Omental fat pad (tissue), 4 donors: Measurements from ENCODE around the gene INTS3. TPM values are rescaled to one million over a fixed set of nuclear protein-coding genes. Genes with fewer than 3 reads are reported as not detected.

Experiments
- ATAC-seq: fragments of 150-250 bp; one replicate; pipeline ENCODE4 v1.9.1; 2016; ENCODE audit warnings: mild to moderate bottlenecking, moderate library complexity; ENCODE audit not compliant: low FRiP score
- DNase-seq: peaks from one replicate; pipeline ENCODE4 v3.0.0-alpha.2; 2019; ENCODE audit warnings: low spot score
- CTCF ChIP-seq, 3 donors: fragments of 450-650 bp; IDR thresholded peaks; one replicate each; pipeline ENCODE4 v1.5.1; 2016 to 2017; ENCODE audit warnings: antibody characterized with exemption in 3 of 3, mild to moderate bottlenecking in 3 of 3, moderate library complexity in 2 of 3
- total RNA-seq, 4 donors: library from RNA; depleted of rRNA; stranded (reverse); fragments of >200 nt; gene quantifications; one replicate each; pipeline ENCODE4 v1.1.0, GENCODE V29; 2016

Gene INTS3
- total RNA-seq, result 10 to 100 TPM; 28.6 to 65.3 (median 34.8) TPM

- ATAC-seq (peak; percentile 100), DNase-seq (peak; percentile 94)
- no peak for TF ChIP-seq CTCF (IDR thresholded peaks at IDR 0.05)
Observed at GRCh38 chr1:153727463-153728304, at the start of gene INTS3. INTS3 (plus strand) TSS chr1:153728050; CDS start chr1:153728635, 585 bp downstream.

GRCh38 chr1:153678519-153679336 is 49.1 kb upstream of the INTS3 start, which contains the start of gene NPR1:
NPR1 (plus strand) TSS chr1:153678688; CDS start chr1:153679109, 421 bp downstream.
- no peak for DNase-seq
- no peak for TF ChIP-seq CTCF (IDR thresholded peaks at IDR 0.05)

GRCh38 chr1:153679337-153680119 is 48.3 kb upstream of the INTS3 start:
- no peak for TF ChIP-seq CTCF (IDR thresholded peaks at IDR 0.05)
- ATAC-seq (peak; percentile 49), DNase-seq (no peak)

More at GRCh38 chr1:153678519-153679336, 49.1 kb upstream of the INTS3 start, which contains the start of gene NPR1:
- peak; percentile 55 for ATAC-seq

- TF ChIP-seq CTCF (IDR thresholded peaks at IDR 0.05), result no peak
- no peak for ATAC-seq
- no peak for DNase-seq
Observed at GRCh38 chr1:153680120-153680403, 47.8 kb upstream of the INTS3 start.

GRCh38 chr1:153682730-153683129 is 45.1 kb upstream of the INTS3 start:
- ATAC-seq (no peak), DNase-seq (no peak)
- no peak for TF ChIP-seq CTCF (IDR thresholded peaks at IDR 0.05)

- no peak for TF ChIP-seq CTCF (IDR thresholded peaks at IDR 0.05)
- DNase-seq (no peak), ATAC-seq (no peak)
Observed at GRCh38 chr1:153683854-153684253, 44.0 kb upstream of the INTS3 start.
